NCI-H2227 (cell line): ENCODE results near the gene CYB561D2.

ENCODE experiments used
- DNase-seq: peaks from one replicate; lab custom pipeline; 2025; ENCODE audit not compliant: unreplicated experiment; lab: John Stamatoyannopoulos, UW

Gene CYB561D2

DNA sequence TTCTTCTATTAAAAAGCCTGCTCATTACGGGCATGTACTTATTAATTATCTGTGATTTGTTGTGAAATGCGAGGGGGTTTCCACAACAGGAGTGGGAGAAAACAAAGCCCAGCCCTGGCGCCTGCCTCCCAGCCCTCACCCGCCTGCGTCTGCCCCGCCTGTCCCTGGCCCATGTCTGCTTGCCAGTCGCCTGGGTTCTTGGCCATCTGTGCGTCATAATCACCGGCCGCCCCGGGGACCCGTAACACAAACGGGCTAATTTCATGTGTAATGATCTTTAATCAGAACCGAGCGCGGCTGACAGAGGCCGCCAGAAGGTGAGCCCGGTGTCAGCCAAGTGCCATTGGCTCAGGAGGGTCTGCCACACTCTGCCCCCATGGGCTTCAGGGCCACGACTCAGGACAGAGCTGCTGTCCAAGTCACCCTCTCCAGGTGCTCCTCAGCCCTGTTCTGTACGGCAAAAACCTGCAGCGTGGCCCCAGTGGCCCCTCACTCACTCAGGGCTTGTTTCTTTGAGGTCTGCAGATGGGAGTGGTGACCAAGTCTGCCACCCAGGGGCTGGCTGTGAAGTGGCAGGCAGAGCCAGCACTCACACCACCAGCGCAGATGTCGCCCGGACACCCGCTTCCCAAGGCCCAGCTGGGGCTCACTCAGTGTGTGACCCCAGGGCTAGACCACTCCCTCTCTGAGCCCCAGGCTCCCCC lies 37.5 kb downstream of the CYB561D2 start:
- DNase-seq = peak; percentile 43

DNA sequence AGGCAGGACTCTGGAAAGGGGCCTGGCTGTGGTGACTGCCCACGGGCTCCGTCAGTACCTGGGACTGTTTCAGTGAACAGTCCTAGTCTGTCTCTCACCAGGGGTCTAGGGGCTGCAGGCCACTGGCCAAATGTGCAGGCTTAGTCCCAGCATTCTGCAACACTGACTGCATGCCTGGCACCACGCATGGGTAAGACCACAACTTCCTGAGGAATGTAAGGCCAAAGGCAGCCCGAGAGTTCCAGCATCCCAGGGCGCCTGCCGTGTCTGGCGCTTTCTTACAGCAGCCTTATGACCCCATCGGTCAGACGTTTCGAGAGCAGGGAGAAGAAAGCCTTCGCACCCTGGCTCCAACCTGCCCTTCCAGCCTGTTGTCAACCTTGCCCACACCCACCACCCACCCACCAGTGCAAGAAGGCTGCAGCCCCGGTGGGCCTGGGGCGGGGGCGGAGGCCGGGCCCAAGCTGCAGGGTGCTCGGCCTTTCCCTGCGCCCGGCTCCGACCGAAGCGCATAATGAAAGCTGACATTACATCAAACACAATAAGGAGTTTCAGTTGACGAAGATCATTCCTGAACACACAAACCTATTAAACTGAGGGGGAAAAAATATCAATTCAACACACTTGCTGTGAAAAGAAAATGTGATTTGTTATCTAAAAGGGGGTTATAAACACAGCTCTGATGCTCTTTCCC lies 38.2 kb downstream of the CYB561D2 start:
- no peak for DNase-seq

DNA sequence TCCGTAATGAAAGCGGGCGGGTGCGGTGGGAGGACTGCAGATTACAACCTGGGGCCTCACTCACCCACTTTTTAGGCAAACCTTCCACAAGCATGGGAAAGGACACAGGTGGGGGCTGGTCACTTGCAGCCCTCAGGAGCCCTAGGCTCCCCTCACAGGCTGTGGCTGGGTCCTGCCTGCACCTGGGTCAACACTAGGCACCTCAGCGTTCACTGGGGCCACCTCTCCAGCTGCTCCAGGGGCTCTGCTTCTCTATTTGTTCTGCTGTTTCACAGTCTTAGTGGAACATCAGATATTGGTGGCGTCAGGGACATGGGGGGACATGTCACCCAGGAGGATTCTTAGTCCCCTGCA lies 38.7 kb downstream of the CYB561D2 start:
- DNase-seq = no peak

DNA sequence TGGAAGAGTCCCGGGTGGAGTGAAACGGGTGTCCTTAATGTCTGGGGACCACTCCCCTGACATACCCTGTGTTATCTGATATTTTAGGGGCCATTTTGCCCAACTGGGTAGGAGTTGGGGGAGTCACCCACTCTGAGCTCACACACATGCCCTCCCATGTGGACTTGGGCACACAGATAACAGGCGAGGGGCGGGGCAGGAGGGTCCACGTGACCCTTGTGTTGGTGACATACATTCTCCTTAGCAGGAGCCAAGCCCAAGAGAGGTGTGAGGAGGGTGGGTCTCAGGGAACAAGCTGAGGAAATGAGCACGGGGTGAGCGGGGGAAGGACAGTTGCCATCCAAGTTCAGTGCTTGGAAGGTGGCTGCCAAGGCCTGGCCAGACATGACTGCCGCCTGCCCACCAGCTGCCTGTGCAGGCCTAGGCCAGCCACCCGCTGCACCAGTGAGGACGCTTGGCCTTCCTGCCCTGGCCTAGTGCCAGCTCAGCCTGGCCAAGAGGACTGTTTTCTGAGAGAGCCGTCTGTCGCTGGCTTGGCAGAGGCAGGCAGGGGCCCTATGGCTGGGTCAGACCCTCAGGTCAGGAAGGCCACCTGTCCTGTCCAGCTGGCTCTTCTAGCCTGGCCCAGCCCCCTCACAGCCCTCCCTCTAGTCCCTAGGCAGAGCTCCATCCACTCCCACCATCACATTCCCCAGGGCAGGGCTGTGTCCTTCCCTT lies 40.0 kb downstream of the CYB561D2 start:
- DNase-seq = no peak

GRCh38 chr3:50392101-50392715 lies 41.5 kb downstream of the CYB561D2 start:
- no peak for DNase-seq

DNA sequence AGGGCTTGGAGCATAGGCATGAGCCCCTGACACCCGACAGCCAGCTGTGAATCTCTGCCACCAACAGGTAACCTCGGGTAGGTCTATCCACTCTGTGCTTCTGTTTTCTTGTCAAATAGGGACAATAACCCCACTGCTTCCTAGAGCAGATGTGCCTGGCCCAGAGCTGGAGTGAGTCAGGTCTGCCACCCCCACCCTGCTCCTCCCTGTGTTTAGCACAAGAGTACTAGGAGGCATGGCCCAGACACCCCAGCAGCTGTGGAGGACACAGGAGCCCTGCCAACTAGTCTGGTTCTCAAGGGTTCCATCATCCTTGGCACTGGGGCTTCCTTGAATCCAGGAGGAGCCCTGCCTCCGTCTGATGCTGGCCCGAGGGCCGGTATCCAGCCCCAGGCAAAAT lies 42.4 kb downstream of the CYB561D2 start:
- DNase-seq = no peak

DNA sequence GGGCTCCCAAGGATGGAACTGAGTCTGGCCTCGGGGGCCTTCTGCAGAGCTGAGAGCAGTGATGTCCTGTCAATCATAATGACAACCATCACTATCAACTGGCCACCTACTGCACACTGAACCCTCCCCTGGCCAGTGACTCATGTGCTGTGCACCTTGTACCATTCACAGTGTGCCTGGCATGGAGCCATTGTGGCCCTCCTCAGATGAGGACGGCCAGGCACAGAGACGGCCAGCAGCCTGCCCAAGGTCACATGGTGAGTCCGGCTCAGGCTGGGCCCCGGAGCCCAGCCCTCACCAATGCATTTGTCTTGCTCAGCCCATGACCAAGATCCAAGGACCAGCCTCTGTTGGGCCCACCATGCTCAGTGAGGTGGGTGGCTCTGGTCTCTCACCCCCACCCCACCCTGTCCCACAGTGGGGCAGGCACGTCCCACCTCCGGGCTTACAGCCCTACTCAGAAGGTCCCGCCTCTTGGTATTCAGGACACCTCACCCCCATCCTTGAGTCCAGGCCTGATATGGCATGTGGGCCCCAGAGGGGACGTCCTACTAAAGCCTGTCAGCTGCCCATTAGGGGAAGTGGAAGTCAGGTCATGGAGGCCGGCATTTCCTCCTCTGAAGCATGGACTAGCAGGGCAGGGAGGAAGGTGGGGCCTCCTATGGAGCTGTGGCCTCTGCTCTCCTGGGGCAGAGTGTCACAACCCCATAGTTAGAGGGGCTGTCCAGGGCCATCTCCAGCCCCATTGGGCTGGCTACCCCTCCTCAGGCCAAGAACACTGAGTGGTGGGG lies 44.6 kb downstream of the CYB561D2 start:
- DNase-seq = no peak

DNA sequence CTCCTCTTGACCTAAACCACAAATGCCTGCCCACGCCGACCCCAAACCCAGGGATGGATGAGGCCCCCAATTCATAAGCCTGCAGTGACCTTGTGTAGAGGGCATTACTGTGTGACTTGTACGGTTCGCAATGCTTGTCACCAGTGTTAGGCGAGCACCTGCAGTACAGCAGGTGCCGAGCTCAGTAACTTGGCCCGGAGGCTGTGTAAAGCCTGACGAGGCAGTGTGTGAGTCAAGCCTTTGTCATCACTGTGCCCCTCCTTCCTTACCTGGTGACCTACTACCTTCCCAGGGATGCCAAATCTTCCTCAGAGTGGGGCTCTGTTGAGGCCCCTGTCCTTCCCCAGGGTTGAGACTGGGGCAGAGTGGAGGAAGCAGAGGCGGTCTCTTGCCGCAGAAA lies 45.8 kb downstream of the CYB561D2 start:
- DNase-seq = no peak

GRCh38 chr3:50401978-50402595 lies 51.4 kb downstream of the CYB561D2 start:
- DNase-seq = no peak
